HG02884 (cell line): ENCODE measurements around the gene MBNL2.

ENCODE experiments used
- ATAC-seq: cut with Tn5 transposase; IDR thresholded peaks from one replicate; pipeline ENCODE4 v1.9.1; 2021; ENCODE audit warnings: mild to moderate bottlenecking, moderate library complexity; ENCODE audit not compliant: unreplicated experiment

MBNL2 gene

DNA sequence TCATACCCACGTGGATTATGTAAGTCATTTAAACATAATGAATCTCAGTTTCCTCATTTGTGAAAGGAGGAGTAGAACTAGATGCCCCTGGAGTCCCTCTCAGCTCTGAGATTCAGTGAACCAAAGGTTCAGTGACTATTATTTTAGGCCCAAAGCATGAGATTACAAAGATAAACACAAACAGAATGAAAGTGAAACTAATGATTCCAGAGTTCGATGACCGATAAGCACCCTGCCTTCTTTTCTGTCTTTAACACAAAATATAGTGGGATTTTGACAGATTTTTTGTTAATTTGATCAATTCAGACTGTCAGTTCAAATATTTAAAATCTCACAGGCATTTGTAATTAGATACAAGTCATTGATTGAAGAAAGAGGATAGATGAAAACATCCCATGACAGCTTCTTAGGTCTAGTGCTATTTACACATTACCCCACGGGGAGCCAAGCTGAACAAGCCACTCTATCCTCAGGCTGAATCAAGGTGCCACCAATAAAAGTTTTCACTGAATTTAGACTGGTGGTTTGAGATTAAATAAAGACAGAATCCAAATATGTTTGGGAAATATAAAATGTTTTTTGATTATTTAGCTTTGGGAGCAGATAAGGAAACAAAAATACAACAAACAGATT, 147.2 kb downstream of the MBNL2 start:
- peak; percentile 56 for ATAC-seq

DNA sequence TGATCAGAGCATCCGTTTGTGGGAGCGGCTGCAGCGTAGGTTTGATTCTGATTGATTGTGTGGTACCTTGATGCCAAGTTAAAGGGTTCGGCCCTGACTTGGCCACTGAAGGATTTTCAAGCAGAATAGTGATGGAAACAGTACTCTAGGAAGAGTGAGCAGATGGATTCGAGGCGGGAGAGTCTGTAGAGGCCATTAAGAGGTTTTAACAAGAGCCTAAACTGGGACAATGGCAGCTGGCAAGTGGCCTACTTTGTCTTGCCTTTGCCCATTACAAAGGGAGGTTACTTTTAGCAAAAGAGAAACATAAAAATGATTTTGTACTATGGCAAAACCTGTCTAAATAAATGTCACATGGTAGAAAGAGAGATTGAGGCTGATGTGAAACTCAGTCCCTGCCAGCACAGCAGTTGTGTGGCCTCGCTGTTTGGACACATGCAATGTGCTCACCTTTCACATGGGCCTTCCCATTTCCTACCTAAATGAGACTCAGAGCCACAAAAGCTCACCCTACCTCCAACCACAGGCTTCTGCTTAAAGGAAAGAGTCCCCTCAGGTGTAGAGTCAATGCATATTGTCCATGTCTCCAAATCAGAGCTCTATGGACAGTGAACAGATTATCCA, 149.5 kb downstream of the MBNL2 start:
- no peak for ATAC-seq

DNA sequence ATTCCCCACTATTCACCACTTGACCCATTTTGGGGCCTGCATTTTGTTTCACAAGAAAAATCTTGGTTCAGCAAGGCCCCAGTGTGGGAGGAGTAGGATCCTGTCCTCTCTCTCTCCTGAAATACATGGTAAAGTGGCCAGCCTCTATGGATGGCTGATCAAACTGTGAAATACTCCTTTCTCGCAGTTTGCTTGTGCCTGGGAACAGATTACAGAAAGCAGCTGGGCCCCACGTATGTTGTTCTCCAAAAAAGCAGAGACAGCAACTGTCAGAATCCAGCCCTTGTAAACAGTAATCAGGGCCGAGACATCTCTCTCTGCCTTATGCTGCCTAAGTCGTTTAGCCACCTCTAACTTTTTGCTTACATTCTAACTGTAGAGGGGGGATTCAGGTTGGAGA, 150.8 kb downstream of the MBNL2 start:
- ATAC-seq = no peak

DNA sequence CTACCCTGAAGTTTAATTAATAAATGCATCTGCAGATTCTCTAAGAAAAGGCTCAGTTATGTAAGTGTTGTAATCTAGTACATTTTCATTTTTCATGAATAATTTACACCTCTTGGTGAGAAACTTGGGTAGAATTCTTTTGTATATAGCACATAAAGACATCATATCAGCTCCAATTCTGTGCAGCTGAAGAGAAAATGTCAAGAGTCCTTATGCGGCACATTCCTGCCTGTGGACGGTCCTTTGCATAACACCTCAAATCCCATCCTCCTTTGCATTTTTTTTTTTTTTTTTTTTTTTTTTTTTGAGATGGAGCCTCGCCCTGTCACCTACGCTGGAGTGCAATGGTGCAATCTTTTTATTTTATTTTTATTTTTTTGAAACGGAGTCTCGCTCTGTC, 151.7 kb downstream of the MBNL2 start:
- no peak for ATAC-seq

DNA sequence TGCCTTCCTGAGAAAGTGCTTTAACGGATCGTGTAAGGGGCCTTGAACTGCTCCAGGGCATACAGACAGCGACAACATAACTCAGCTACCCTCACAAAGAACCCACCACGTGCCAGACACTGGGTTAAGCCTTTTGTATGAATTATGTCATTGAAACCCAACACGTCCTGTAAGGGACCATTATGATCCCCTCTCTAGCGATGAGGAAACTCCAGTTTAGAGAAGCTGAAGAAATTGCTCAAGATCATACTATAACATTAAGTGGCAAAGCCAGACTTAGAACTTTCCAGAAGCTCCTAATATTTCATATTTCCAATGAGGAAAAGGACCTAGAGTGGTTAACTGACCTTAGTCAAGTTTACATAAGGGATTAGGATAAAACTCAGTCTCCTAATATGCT, 154.8 kb downstream of the MBNL2 start:
- ATAC-seq = no peak

DNA sequence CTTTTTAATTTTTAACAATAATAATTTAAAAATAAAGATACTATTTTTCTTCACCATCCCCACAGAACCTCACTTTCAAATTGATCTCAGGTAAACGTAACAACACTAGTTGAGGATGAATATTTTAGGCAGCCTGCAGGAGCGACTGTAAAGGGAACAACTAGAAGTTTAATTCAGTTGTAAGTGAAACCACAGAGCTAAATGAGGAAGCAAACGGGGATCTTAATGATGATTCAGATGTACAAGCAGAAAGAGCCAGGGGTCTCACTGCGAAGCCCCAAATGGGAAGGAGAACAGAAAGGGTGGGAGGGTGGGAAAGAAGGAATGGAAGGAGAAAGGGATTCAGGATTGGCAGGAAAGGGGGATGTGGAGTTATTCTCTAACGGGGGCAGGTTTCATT, 157.3 kb downstream of the MBNL2 start:
- no peak for ATAC-seq

DNA sequence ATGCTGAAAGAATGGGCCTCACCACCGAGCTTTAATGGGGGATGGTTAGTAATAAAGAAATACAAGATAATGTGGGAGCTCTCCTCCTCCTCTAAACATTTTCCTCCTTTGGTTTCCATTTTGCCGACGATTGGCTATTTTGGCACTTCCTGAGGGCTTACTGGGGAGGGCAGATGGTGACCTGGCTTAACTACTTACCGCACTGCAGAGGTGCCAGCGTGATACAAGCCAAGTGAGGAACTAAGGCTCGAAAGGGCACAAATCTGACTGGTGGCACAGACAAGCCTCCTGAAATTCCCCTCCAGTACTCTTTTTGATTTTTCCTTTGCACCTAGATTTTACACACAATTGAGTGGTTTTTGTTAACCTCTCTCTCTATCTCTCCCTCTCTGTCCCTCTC, 158.6 kb downstream of the MBNL2 start:
- no peak for ATAC-seq

DNA sequence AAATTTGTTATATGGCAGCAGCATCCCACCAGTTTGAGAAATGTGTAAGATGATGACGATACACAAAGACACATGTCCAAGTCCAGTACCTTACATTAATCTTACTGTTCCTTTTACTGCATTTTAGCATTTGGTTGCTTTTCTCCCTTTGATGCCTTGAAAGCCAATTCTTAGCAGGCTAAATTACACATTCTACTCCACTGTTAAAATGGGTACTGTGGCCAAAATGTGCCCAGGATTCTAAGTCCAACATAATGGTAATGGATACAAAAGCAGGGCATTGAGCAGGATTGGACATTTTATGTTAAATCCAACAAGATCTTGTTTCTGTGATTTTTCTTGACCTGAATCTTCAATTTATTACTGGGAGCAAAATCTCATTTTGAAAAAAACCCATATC, 159.1 kb downstream of the MBNL2 start:
- no peak for ATAC-seq

DNA sequence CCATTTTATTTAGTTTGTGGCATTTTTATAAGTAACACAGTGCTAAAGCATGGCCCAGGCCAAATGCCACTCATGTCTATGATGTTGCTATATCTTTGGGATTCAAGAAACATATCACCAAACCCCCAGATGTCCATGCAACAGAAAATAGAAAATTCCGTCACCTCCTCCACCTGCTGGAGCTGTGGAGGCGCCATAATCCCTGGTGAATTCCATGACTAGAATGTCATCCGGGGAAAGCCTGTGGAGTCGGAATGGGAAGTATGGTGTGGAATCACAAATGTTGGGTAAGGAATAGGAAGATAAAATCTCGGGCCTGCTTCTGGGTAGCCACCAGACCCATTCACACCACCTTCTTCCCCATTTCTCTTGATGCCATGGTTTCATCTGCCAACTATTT, 160.1 kb downstream of the MBNL2 start:
- no peak for ATAC-seq

DNA sequence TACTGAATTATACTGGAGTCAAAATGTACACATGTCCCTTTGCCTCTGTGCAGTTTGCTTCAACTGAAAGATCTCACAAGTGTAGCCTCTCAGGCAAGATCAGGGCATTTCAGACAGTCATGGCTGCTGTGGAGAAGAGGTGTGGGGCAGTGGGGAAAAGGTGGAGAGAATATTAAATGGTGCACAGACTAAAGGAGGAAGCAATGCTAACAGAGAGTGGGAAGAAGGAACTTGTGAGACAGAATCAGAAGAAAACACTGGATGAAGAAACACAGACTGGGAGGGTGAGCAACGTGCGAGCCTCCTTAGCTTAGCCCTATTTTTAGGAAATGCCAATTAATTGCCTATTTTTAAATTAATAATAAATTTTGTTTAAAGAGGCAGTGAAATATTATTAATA, 162.2 kb downstream of the MBNL2 start:
- no peak for ATAC-seq

DNA sequence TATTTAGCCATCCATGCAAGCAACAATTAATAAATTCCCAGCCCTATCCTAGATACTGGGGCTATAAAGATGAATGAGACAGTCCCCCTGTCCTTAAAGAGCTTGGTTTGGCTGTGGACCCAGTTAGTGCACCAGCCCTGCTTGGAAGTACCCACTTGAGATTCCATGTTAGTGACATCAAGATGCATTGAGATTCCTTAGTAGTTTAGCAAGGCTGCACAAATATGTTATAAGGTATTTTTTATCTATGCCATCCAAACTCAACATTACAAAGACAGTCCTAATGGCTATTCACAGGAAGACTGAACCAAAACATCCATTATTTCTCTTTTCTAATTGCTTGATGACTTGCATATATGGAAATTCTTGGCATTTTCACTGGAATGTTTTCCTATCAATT, 163.0 kb downstream of the MBNL2 start:
- ATAC-seq = no peak

DNA sequence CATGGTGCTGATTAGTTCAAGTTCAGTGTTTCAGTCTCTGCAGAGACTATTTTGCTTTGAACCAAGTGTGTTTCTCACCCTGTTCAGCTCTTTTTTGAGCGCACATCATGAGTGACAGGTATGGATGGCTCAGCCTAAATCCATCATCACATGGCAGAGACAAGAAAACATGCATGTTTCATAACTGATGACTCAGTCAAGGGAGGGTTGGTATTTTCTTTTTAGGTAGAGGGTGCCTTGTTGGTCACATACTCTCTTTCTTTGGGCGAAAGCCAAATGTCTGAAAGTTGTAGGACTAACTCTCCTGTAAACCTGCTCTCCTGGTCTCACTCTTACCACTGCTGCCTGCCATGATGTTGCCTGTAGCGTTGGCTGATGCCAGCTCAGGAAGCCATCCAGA, 163.7 kb downstream of the MBNL2 start:
- no peak for ATAC-seq

DNA sequence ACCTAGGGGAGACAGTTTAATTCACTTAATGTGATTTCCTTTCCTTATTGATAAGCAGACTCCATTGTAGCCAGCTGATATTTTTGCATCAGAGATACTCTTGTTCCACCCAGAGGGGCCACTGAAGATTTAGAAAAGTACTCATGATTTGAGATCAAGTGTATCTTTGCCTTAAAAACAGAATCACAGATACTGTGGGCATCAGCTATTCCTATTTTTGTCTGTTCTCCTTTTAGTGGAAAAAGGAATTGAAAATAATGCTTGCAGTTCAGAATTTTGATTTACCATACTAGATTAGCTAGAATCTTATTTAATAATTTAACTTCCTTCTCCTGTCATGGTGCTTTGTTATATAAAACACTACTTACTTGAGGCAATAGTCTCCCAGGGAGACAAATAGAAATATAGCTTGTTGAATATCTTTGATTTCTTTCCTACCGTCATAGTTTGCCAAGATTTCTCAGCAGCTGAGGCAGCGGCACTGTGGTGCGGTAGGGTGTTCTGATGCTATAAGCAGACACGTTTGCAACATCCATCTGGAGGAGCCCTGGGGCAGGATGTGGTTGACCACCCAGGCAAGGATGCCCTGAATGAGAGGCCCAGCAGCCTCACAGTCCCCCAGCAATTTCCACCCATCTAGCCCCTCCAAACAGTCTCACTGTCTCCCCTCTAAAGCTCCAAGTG, 164.8 kb downstream of the MBNL2 start:
- peak; percentile 42 for ATAC-seq

DNA sequence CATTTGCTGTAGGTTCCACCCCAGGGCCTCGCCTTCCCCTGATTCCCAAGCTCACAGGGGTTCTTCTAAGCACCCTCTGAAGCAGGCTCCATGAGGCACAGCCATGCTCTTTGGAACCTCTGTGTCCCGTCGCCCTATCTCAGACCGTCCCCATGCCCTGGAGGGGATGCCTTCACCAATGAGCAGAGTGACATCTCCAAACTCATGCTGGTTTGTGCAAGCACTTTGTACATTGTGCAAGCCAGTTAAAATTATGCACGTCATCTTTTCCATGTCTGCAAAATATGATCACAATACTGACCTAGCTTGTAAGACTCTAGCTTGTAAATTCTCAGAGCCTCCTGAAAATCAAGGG, 165.3 kb downstream of the MBNL2 start:
- no peak for ATAC-seq

DNA sequence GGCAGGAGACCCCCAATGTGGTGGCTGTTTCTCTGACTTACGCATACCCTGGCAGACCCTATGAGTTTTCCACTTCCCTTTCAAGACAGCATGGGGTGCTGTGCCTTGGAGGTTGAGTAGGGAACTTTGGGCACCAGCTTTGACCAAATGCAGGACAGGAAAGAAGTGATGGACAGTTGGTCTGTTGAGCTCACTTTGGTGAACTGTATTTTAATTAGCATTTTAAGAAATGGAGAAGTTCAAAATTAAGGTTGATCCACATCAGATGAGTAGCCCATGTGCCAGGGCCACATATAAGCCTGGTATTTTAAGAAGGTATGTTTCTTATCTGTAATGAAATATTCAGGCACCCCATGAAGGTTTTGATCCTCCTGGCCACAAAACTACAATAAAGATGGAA, 165.8 kb downstream of the MBNL2 start:
- no peak for ATAC-seq

DNA sequence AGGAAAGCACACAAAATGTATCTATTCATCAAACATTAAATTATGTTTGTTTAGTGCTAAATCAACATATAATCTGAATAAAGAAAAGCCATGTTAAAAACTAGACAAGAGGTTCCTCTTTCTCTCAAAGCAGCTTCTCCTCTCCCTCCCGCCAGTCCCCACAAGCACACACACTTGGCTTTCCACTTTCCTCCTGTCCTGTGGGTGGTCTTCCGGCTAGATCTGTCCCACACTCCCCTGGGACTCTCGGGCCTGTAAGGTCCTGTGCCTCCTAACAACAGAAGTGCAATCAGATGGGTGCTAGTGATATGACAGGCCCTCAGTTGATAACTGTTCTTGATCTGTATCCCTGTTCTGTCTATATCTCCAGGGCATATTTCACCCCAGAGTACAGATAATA, 166.2 kb downstream of the MBNL2 start:
- no peak for ATAC-seq

DNA sequence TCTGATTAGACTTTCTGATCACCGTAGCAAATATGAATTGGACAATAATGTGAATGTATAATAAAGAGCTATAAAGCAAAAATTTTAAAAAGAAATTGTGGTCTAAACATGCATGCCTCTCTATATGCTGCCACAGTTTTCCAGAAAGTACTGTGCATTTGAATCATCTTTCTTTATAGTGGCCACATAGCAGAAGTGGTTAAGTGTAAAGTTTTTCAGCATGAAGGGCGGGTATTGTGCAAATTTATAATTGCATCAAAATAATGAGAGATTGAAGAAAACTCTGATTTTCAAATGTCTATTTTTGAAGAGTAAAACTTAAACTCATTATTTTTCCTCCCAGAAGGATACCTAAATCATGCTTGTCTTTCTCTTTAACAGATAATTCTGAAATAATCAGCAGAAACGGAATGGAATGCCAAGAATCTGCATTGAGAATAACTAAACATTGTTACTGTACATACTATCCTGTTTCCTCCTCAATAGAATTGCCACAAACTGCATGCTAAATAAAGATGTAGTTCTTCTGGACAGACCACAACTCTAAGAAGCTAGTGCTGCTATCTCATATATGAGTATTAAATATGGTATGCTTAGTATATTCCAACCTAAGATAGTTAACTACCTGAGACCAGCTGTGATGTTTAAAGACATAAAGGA, 168.9 kb downstream of the MBNL2 start:
- no peak for ATAC-seq

DNA sequence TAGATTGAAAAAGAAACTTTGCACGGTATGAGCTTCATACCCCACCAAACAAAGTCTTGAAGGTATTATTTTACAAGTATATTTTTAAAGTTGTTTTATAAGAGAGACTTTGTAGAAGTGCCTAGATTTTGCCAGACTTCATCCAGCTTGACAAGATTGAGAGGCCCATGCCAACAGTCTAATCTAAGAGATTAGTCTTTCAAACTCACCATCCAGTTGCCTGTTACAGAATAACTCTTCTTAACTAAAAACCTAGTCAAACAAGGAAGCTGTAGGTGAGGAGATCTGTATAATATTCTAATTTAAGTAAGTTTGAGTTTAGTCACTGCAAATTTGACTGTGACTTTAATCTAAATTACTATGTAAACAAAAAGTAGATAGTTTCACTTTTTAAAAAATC, 169.9 kb downstream of the MBNL2 start:
- no peak for ATAC-seq

DNA sequence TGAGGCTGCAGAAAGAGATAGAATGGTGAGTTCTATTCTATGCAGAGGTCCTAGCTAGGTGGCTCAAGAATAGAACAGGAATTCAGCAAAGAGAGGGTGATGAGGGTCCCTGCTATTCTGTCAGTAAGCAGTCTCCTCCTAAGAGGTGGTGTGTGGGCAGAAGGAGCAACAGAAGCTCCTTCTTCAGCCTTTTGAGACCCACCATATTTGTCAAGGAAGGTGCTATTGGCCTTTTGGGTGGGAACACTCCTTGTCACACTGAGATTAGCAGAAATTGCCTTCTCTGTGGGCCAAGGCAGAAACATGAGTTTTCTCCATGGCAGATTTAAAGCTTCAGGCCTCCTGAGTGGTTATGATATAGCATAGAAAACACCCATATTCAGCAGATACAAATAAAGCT, 172.4 kb downstream of the MBNL2 start:
- no peak for ATAC-seq

DNA sequence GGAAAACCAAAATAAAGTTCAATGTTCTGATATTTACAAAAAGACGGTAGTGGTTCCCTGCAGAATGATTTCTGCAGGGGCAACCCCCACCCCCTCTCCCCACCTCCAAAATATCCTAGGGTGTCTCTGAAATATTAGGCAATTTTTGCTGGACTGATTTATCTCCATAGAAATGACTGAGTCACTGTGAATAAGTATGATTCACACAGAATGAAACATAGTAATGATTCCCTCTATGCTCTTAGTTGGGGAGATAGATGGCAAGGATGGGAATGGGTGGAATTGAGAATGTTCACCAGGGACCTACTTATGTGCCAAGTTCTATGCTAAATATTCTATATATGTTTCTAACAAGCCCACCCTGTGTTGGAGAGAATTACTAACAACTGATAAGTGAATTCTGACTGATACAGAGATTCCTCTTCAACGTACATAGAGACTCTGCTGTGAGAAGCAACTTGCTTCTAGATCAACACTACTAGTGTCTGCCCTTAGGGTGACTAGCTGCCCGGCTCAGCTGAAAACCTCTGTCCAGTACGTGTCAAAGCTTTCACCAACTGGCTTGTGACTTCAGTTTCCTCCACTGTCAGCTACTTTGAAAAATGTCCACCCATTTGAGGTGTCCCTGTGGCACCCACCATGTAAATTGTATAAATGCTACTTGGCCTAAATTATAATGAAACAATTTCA, 173.5 kb downstream of the MBNL2 start:
- ATAC-seq = no peak

DNA sequence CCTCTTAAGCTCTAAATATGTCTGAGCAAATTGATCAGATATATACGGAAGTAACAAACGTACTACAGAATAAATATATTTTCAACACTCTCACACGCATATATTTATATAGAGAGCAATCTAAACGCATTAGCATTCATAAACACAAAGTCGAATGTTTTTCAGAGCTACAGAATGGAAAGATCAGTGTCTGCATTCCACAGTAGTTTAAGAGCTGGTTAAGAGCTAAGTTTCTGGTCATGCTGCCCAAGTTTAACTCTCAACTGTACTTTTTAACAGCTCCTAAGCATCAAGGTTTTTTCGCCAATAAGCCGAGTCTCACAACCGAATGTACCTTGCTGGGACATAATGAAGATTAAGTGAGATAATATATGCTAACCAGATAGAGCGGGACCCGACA, 175.1 kb downstream of the MBNL2 start:
- ATAC-seq = no peak

DNA sequence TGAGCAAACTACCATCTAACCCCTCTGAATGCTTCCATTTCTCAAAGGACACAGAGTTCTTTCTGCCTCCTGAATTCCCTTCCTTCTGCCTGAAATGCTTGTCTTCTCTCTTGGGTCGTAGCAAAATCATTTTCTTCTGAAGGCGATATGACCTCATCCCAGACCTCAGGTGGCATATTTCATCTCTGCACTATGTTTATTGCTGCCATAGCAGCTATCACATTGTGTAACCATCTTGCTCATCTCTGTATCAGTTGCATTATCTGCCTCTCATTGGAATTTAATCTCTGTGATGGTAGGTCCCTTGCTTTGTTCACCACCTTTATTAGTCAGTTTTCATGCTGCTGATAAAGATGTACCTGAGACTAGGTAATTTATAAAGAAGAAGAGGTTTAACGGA, 179.3 kb downstream of the MBNL2 start:
- no peak for ATAC-seq
